ENCODE data around the gene IER2. TPM values are rescaled to one million over a fixed set of nuclear protein-coding genes. Genes with fewer than 3 reads are reported as not detected.
"Not testable (repeated sequence)": the region's sequence is repeated elsewhere in the genome, so short reads cannot be mapped to it uniquely, and the experiment has no call there.

The IER2 gene
- total RNA-seq, 1 donor from 2014 or later: 19.8 TPM

GRCh38 chr19:13184926-13185325 is 34.7 kb downstream of the IER2 start:
- ATAC-seq; DNase-seq; intact Hi-C loops (cut with micrococcal nuclease): not testable (repeated sequence)

DNA sequence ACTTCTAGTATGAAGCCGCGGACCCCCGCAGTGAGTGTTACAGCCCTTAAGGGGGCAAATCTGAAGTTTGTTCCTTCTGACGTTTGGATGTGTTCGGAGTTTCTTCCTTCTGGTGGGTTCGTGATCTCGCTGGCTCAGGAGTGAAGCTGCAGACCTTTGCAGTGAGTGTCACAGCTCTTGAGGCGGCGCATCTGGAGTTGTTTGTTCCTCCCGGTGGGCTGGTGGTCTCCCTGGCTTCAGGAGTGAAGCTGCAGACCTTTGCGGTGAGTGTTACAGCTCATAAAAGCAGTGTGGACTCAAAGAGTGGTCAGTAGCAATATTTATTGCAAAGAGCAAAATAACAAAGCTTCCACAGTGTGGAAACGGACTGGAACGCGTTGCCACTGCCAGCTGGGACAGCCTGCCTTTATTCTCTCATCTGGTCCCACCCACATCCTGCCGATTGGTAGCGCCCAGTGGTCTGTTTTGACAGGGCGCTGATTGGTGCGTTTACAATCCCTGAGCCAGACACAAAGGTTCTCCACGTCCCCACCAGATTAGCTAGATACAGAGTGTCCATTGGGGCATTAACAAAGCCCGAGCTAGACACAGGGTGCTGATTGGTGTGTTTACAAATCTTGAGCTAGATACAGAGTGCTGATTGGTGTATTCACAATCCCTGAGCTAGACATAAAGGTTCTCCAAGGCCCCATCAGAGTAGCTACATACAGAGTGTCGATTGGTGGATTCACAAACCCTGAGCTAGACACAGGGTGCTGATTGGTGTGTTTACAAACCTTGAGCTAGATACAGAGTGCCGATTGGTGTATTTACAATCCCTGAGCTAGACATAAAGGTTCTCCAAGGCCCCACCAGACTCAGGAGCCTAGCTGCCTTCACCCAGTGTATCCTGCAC is 35.8 kb downstream of the IER2 start:
- DNase-seq; intact Hi-C loops (cut with micrococcal nuclease); ATAC-seq: not testable (repeated sequence)

DNA sequence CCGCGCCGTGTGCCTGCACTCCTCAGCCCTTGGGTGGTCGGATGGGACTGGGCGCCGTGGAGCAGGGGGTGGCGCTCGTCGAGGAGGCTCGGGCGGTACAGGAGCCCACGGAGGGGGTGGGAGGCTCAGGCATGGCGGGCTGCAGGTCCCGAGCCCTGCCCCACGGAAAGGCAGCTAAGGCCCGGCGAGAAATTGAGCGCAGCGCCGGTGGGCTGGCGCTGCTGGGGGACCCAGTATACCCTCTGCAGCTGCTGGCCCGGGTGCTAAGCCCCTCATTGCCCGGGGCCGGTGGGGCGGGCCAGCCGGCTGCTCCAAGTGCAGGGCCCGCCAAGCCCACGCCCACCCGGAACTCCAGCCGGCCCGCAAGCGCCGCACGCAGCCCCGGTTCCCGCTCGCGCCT is 36.5 kb downstream of the IER2 start:
- ATAC-seq; DNase-seq; intact Hi-C loops (cut with micrococcal nuclease): not testable (repeated sequence)

- intact Hi-C loops (cut with micrococcal nuclease): no loop called here
- ATAC-seq (no peak), DNase-seq (no peak)
These were observed 37.2 kb downstream of the IER2 start for GRCh38 chr19:13187419-13187818.

GRCh38 chr19:13189600-13189999 is 39.4 kb downstream of the IER2 start:
- DNase-seq: no peak

GRCh38 chr19:13190781-13191540 is 40.8 kb downstream of the IER2 start:
- no peak for ATAC-seq
- intact Hi-C loops (cut with micrococcal nuclease): no loop called here
- DNase-seq: no peak

More at GRCh38 chr19:13189600-13189999, 39.4 kb downstream of the IER2 start:
- intact Hi-C loops (cut with micrococcal nuclease): no loop called here
- no peak for ATAC-seq

DNA sequence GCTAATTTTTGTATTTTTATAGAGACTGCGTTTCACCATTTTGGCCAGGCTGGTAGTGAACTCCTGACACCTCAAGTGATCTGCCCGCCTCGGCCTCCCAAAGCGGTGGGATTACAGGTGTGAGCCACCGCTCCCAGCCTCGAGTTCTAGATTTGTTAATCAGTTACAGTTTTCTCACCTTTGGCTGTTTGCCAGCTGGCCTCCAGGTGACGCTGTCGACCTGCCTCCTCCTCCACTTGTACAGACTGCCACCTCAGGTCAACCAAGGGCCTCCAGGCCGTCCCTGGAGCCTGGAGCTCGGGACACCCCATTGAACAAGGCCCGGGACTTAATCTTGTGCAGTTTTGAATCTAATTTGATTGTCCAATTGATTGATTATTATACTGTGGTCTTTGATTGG is 45.5 kb downstream of the IER2 start:
- no peak for ATAC-seq
- intact Hi-C loops (cut with micrococcal nuclease): loop anchor here (5.0 kb wide), 1 partner anchor 67 kb away; no protein-coding TSS in a partner anchor
- DNase-seq: no peak

DNA sequence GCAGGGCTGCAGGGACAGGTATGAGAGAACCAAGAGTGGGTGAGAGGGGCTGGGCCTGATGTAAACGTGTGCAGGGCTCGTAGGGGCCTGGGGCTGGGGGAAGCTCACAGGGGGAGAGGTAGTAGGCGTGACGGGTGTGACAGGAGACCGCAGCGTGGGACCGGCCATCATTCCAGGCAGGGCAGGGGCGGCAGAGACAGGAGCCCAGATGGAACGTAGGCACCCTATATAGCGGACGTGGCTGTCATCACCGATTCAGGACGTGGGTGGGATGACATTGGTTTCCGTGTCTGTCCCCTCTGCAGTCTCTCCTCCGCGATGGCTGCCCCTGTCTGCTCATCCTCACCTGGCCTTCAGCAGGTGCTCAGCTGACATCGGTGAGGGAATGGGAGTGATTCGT is 48.4 kb downstream of the IER2 start:
- intact Hi-C loops (cut with micrococcal nuclease): loop anchor here (5.0 kb wide), 1 partner anchor 64 kb away; no protein-coding TSS in a partner anchor
- DNase-seq (no peak), ATAC-seq (no peak)

GRCh38 chr19:13202112-13202511 is 51.9 kb downstream of the IER2 start:
- ATAC-seq; intact Hi-C loops (cut with micrococcal nuclease); DNase-seq: not testable (repeated sequence)

Other genes with a start within 250 kb of the IER2 start
- gene SYCE2, start 231.1 kb upstream of the IER2 start, total RNA-seq: not detected
- 38.5 TPM for gene FARSA, start 216.7 kb upstream of the IER2 start, total RNA-seq
- gene CALR, start 211.8 kb upstream of the IER2 start, total RNA-seq: 422 TPM
- 188 TPM for gene RAD23A, start 204.5 kb upstream of the IER2 start, total RNA-seq
- 28.7 TPM for gene GADD45GIP1, start 193.2 kb upstream of the IER2 start, total RNA-seq
- 11.2 TPM for gene DAND5, start 180.8 kb upstream of the IER2 start, total RNA-seq
- 171 TPM for gene NFIX, start 154.9 kb upstream of the IER2 start, total RNA-seq
- 8.8 TPM for gene LYL1, start 47.6 kb upstream of the IER2 start, total RNA-seq
- gene TRMT1, start 33.7 kb upstream of the IER2 start, total RNA-seq: 22.4 TPM
- 50.0 TPM for gene NACC1, start 32.1 kb upstream of the IER2 start, total RNA-seq
- gene STX10, start within 50 bp of the IER2 start, total RNA-seq: 46.4 TPM

Data from left ventricle myocardium superior (tissue), 1 donor.